ENCODE results near the gene LRRC18. TPM values are rescaled to one million over a fixed set of nuclear protein-coding genes. Genes with fewer than 3 reads are reported as not detected.

LRRC18 gene
- total RNA-seq, 2 experiments from 2014 or later, result not detected

GRCh38 chr10:48897441-48897790, 42.2 kb downstream of the LRRC18 start:
- peaks cover 0 to 7% of the 10 kb centered on the region in 2 experiments for H3K9me3 ChIP-seq (ENCODE audit: control insufficient read depth in 1 of 2, insufficient read depth in 1 of 2, low read length in 2 of 2)
- no peaks in the 10 kb centered on the region for H3K4me1 ChIP-seq (ENCODE audit: insufficient read depth, low read length)
- H3K36me3 ChIP-seq (ENCODE audit: insufficient read depth, low read length), result no peaks in the 10 kb centered on the region
- H3K27ac ChIP-seq (ENCODE audit: low read depth in 1 of 2, low read length in 2 of 2), result no peak overlapping the region
- no peak for TF ChIP-seq CTCF (IDR thresholded peaks at IDR 0.05)
- H3K36me3 Mint-ChIP-seq (ENCODE audit: low read depth), result no peaks in the 10 kb centered on the region
- no peaks in the 10 kb centered on the region for H3K27me3 ChIP-seq (ENCODE audit: control insufficient read depth in 1 of 2, insufficient read depth in 2 of 2, low read length in 2 of 2)
- no peak overlapping the region for H3K4me3 ChIP-seq (ENCODE audit: low read length)
- no peak for DNase-seq
- no peak overlapping the region for H3K27ac Mint-ChIP-seq
- no peaks in the 10 kb centered on the region for H3K4me1 Mint-ChIP-seq (ENCODE audit: low read depth)
- ChIA-PET CTCF (no interaction called here), POLR2A (no interaction called here)
- no peak for ATAC-seq (ENCODE audit: poor library complexity)
- H3K4me3 Mint-ChIP-seq, result no peak overlapping the region
- H3K9me3 Mint-ChIP-seq, result no peaks in the 10 kb centered on the region
- intact Hi-C loops (cut with DNase I, micrococcal nuclease), result no loop called here
- H3K27me3 Mint-ChIP-seq, result no peaks in the 10 kb centered on the region

DNA sequence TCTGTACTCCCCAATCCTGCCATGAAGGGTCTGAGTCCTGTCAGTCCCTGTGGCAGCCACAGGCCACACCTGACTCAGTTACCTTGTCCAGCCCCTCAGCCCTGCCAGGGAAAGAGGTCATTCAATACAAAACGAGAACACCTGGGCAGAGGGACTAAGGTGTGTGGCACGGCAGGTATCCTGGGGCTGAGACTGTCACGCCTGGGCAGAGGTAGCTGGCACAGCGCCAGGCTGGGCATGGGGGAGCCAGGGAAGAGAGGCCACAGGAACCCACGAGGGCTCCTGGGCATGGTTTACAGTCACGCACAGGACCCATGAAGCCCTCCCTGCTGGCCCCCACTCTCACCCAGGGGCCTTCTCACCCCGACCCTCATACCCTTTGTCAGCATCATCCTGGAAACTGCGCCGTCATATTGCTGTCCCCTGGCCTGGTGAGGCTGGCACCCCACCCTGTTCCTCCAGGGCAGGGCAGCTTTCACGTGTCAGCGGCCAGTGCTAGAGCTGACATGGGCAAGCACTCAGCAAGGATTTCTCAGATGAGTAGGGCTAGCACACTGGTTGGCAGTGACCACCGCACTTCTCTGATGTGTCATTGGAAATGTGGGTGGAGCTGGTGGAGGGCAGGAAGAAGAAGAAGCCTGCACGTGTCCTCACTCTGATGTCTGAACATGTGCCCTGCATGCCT, 42.7 kb downstream of the LRRC18 start:
- Histone ChIP-seq H3K27me3 (ENCODE audit: control insufficient read depth in 1 of 2, insufficient read depth in 2 of 2, low read length in 2 of 2) (no peaks in the 10 kb centered on the region), H3K4me1 (ENCODE audit: insufficient read depth, low read length) (no peaks in the 10 kb centered on the region), H3K9me3 (ENCODE audit: control insufficient read depth in 1 of 2, insufficient read depth in 1 of 2, low read length in 2 of 2) (peaks cover 0 to 5% of the 10 kb centered on the region in 2 experiments), H3K27ac (ENCODE audit: low read depth in 1 of 2, low read length in 2 of 2) (no peak overlapping the region), H3K4me3 (ENCODE audit: low read length) (no peak overlapping the region), H3K36me3 (ENCODE audit: insufficient read depth, low read length) (no peaks in the 10 kb centered on the region)
- CTCF ChIA-PET, result no interaction called here
- Mint-ChIP-seq H3K4me3 (no peak overlapping the region), H3K27ac (no peak overlapping the region), H3K4me1 (ENCODE audit: low read depth) (no peaks in the 10 kb centered on the region), H3K27me3 (no peaks in the 10 kb centered on the region), H3K36me3 (ENCODE audit: low read depth) (no peaks in the 10 kb centered on the region), H3K9me3 (no peaks in the 10 kb centered on the region)
- no peak for TF ChIP-seq CTCF (IDR thresholded peaks at IDR 0.05)
- ATAC-seq (ENCODE audit: poor library complexity) (no peak), DNase-seq (no peak)
- intact Hi-C loops (cut with DNase I, micrococcal nuclease), result no loop called here
- POLR2A ChIA-PET, result no interaction called here

- H3K9me3 Mint-ChIP-seq, result no peaks in the 10 kb centered on the region
- CTCF ChIA-PET, result no interaction called here
- DNase-seq, result no peak
- no peaks in the 10 kb centered on the region for H3K4me1 ChIP-seq (ENCODE audit: insufficient read depth, low read length)
- intact Hi-C loops (cut with DNase I, micrococcal nuclease), result no loop called here
- no peaks in the 10 kb centered on the region for H3K4me1 Mint-ChIP-seq (ENCODE audit: low read depth)
- peaks cover 0 to 4% of the 10 kb centered on the region in 2 experiments for H3K9me3 ChIP-seq (ENCODE audit: control insufficient read depth in 1 of 2, insufficient read depth in 1 of 2, low read length in 2 of 2)
- H3K27me3 Mint-ChIP-seq, result no peaks in the 10 kb centered on the region
- H3K4me3 Mint-ChIP-seq, result no peak overlapping the region
- H3K27ac ChIP-seq (ENCODE audit: low read depth in 1 of 2, low read length in 2 of 2), result no peak overlapping the region
- no peak for ATAC-seq (ENCODE audit: poor library complexity)
- POLR2A ChIA-PET, result no interaction called here
- no peaks in the 10 kb centered on the region for H3K36me3 Mint-ChIP-seq (ENCODE audit: low read depth)
- H3K36me3 ChIP-seq (ENCODE audit: insufficient read depth, low read length), result no peaks in the 10 kb centered on the region
- no peak for TF ChIP-seq CTCF (IDR thresholded peaks at IDR 0.05)
- no peak overlapping the region for H3K27ac Mint-ChIP-seq
- H3K27me3 ChIP-seq (ENCODE audit: control insufficient read depth in 1 of 2, insufficient read depth in 2 of 2, low read length in 2 of 2), result no peaks in the 10 kb centered on the region
- no peak overlapping the region for H3K4me3 ChIP-seq (ENCODE audit: low read length)
These were observed 43.8 kb downstream of the LRRC18 start for GRCh38 chr10:48895803-48896195.

Measured in CD4-positive, alpha-beta T cell (primary cell).